Neuronal stem cell (in vitro differentiated cells): ENCODE results near the gene PADI6.

Source experiments
- DNase-seq: peaks from one replicate; pipeline ENCODE4 v3.0.0-alpha.2; 2013; ENCODE audit warnings: low spot score
- H2AFZ ChIP-seq: one replicate; pipeline ENCODE4 v1.6.1; 2013; ENCODE audit warnings: mild to moderate bottlenecking, low read length, inconsistent platforms
- H2AK5ac ChIP-seq: 2 replicates; pipeline ENCODE4 v1.6.1; 2013; ENCODE audit warnings: low read depth, mild to moderate bottlenecking, inconsistent platforms, low read length, moderate library complexity, mixed read lengths
- H2BK120ac ChIP-seq: 2 replicates; pipeline ENCODE4 v1.6.1; 2013; ENCODE audit warnings: low read depth, mild to moderate bottlenecking, inconsistent platforms, low read length, moderate library complexity, mixed read lengths
- H2BK12ac ChIP-seq: one replicate; pipeline ENCODE4 v1.6.1; 2013; ENCODE audit warnings: low read length, inconsistent platforms
- H2BK15ac ChIP-seq: 2 replicates; pipeline ENCODE4 v1.6.1; 2013; ENCODE audit warnings: mild to moderate bottlenecking, low read length, inconsistent platforms, mixed read lengths
- H2BK5ac ChIP-seq: one replicate; pipeline ENCODE4 v1.6.1; 2013; ENCODE audit warnings: inconsistent platforms, mild to moderate bottlenecking, low read length, moderate library complexity
- H3K14ac ChIP-seq: one replicate; pipeline ENCODE4 v1.6.1; 2013; ENCODE audit warnings: low read length, inconsistent platforms
- H3K18ac ChIP-seq: 2 replicates; pipeline ENCODE4 v1.6.1; 2013; ENCODE audit warnings: low read length, inconsistent platforms
- H3K23ac ChIP-seq: 2 replicates; pipeline ENCODE4 v1.6.1; 2013; ENCODE audit warnings: low read depth, mild to moderate bottlenecking, mixed read lengths, low read length, inconsistent platforms; ENCODE audit not compliant: poor library complexity
- H3K27ac ChIP-seq: replicated peaks from 3 replicates; pipeline ENCODE4 v1.5.1; 2013; ENCODE audit warnings: low read length, inconsistent platforms
- H3K27me3 ChIP-seq, 3 experiments: 2 replicates each; pipeline ENCODE4 v1.6.1; 2013; ENCODE audit warnings: low read length in 3 of 3, mild to moderate bottlenecking in 2 of 3, inconsistent platforms in 1 of 3, low read depth in 1 of 3, mixed read lengths in 1 of 3, moderate library complexity in 1 of 3; ENCODE audit not compliant: control insufficient read depth in 3 of 3, insufficient read depth in 3 of 3
- H3K36me3 ChIP-seq, 2 donors: replicated peaks in 1 of 2; 2 replicates each; pipeline ENCODE4 v1.6.1; 2013; ENCODE audit warnings: low read length in 2 of 2; ENCODE audit not compliant: control insufficient read depth in 2 of 2, insufficient read depth in 2 of 2
- H3K4ac ChIP-seq: 2 replicates; pipeline ENCODE4 v1.6.1; 2013; ENCODE audit warnings: inconsistent platforms, mild to moderate bottlenecking, low read length, moderate library complexity
- H3K4me1 ChIP-seq, 2 donors: 1 replicate in 1 of 2; 2 replicates in 1 of 2; pipeline ENCODE4 v1.6.1; 2013; ENCODE audit warnings: low read length in 2 of 2, low read depth in 1 of 2; ENCODE audit not compliant: control insufficient read depth in 2 of 2, insufficient read depth in 1 of 2
- H3K4me2 ChIP-seq: one replicate; pipeline ENCODE4 v1.6.1; 2013; ENCODE audit warnings: mild to moderate bottlenecking, low read length, inconsistent platforms; ENCODE audit not compliant: insufficient read depth, poor library complexity, severe bottlenecking
- H3K4me3 ChIP-seq, 2 donors: 2 replicates each; pipeline ENCODE4 v1.5.1; 2013; ENCODE audit warnings: low read length in 2 of 2, mild to moderate bottlenecking in 2 of 2, inconsistent platforms in 1 of 2, moderate library complexity in 1 of 2
- H3K79me1 ChIP-seq: one replicate; pipeline ENCODE4 v1.6.1; 2013; ENCODE audit warnings: low read depth, mild to moderate bottlenecking, inconsistent platforms, low read length, moderate library complexity
- H3K9ac ChIP-seq: one replicate; pipeline ENCODE4 v1.6.1; 2013; ENCODE audit warnings: mild to moderate bottlenecking, low read depth, low read length, inconsistent platforms; ENCODE audit not compliant: poor library complexity
- H3K9me3 ChIP-seq, 2 donors: replicated peaks in 1 of 2; 2 replicates each; pipeline versions ENCODE3 to v1.6.1; 2013; ENCODE audit warnings: low read length in 2 of 2, mild to moderate bottlenecking in 2 of 2, inconsistent platforms in 1 of 2, low read depth in 1 of 2, mixed read lengths in 1 of 2, moderate library complexity in 1 of 2; ENCODE audit not compliant: control insufficient read depth in 2 of 2, insufficient read depth in 1 of 2
- H4K8ac ChIP-seq: one replicate; pipeline ENCODE4 v1.6.1; 2013; ENCODE audit warnings: low read depth, mild to moderate bottlenecking, inconsistent platforms, low read length, moderate library complexity
- H4K91ac ChIP-seq: one replicate; pipeline ENCODE4 v1.6.1; 2013; ENCODE audit warnings: low read length, low read depth, mild to moderate bottlenecking, inconsistent platforms; ENCODE audit not compliant: poor library complexity
- WGBS, 2 donors: extraction: QIAGEN DNeasy Blood & Tissue Kit; methylation state at CpG; one replicate each; pipeline ENCODE4 v1.1.7; 2013; ENCODE audit warnings: missing lambda C conversion rate in 2 of 2, mixed read lengths in 1 of 2; ENCODE audit not compliant: insufficient read length in 2 of 2, insufficient replicate concordance in 1 of 2; ENCODE audit errors: extremely low coverage in 2 of 2; 5-methylcytosine and 5-hydroxymethylcytosine counted together

PADI6 gene

DNA sequence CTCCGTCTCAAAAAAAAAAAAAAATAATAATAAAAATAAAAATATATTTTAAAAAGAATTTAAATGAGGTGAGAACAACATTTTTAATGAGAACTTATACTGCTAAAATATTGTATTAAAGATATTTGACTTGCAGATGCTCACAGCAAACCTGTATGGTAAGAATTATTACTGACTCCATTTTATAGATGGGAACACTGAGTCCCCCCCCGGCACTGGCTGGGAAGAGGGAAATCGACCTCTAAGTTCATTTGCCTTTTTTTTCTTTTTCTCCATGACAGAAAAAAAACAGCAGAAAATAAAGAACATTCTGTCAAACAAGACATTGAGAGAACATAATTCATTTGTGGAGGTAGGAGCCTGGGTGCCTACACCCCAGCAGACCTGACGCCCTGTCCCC, 13.4 kb upstream of the PADI6 start:
- no peak overlapping the region for H4K8ac ChIP-seq
- H3K79me1 ChIP-seq = no peaks in the 10 kb centered on the region
- H3K4me1 ChIP-seq = peaks cover 0 to 1% of the 10 kb centered on the region in 2 donors
- H2BK5ac ChIP-seq = no peak overlapping the region
- no peak overlapping the region for H3K14ac ChIP-seq
- H3K27ac ChIP-seq = no peak overlapping the region
- no CpG with 5 or more reads among the region's 4 CpGs for WGBS, 2 donors
- H3K23ac ChIP-seq = no peak overlapping the region
- DNase-seq = no peak
- H3K9ac ChIP-seq = no peak overlapping the region
- H3K18ac ChIP-seq = no peak overlapping the region
- H2AK5ac ChIP-seq = no peak overlapping the region
- no peak overlapping the region for H2BK15ac ChIP-seq
- H3K4me3 ChIP-seq = no peak overlapping the region
- H2BK120ac ChIP-seq = no peak overlapping the region
- H3K9me3 ChIP-seq = no peaks in the 10 kb centered on the region
- H3K4ac ChIP-seq = no peak overlapping the region
- no peak overlapping the region for H2BK12ac ChIP-seq
- no peak overlapping the region for H3K4me2 ChIP-seq
- no peak overlapping the region for H2AFZ ChIP-seq
- H3K36me3 ChIP-seq = no peaks in the 10 kb centered on the region
- peaks cover 0 to 17% (median 0%) of the 10 kb centered on the region in 3 experiments for H3K27me3 ChIP-seq
- no peak overlapping the region for H4K91ac ChIP-seq

DNA sequence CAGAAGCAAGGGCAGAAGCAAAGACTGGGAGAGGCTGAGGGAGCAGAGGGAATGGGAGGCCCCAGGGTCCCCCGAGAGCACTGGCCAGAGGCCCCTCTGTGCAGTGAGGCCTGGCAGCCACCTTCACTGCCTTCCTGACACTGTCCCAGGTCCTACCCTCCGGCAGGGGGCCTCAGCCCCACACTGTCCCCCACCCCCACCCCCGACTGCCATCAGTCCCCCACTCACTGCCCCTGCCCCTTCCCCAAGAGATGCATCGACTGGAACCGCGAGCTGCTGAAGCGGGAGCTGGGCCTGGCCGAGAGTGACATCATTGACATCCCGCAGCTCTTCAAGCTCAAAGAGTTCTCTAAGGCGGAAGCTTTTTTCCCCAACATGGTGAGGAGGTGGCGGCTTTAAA, 13.0 kb upstream of the PADI6 start:
- WGBS, 2 donors = no CpG with 5 or more reads among the region's 11 CpGs
- Histone ChIP-seq H3K4me1 (peaks cover 0 to 1% of the 10 kb centered on the region in 2 donors), H4K91ac (no peak overlapping the region), H3K4ac (no peak overlapping the region), H2BK5ac (no peak overlapping the region), H3K14ac (no peak overlapping the region), H3K18ac (no peak overlapping the region), H2AK5ac (no peak overlapping the region), H3K4me3 (no peak overlapping the region), H4K8ac (no peak overlapping the region), H3K4me2 (no peak overlapping the region), H2AFZ (peak overlapping the region; percentile 8), H2BK120ac (no peak overlapping the region), H3K23ac (no peak overlapping the region), H2BK12ac (no peak overlapping the region), H3K9ac (no peak overlapping the region), H3K36me3 (no peaks in the 10 kb centered on the region), H3K9me3 (no peaks in the 10 kb centered on the region), H3K27me3 (peaks cover 0 to 17% (median 0%) of the 10 kb centered on the region in 3 experiments), H3K79me1 (no peaks in the 10 kb centered on the region), H2BK15ac (no peak overlapping the region), H3K27ac (no peak overlapping the region)
- no peak for DNase-seq

DNA sequence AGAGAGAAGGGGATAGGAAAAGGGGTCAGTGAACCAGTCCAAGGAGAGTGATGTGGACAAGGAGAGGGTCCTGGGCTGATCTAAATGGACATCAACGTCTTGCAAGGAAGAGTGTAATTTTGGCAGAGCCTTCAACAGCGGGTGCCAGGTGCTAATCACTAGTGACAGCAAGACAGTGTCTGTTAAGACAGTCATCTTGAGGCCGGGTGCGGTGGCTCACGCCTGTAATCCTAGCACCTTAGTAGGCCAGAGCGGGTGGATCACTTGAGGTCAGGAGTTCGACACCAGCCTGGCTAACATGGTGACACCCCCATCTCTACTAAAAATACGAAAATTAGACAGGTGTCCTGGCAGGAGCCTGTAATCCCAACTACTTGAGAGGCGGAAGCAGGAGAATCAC, 12.2 kb upstream of the PADI6 start:
- no peak overlapping the region for H2BK12ac ChIP-seq
- H3K27ac ChIP-seq = no peak overlapping the region
- H3K9me3 ChIP-seq = peaks cover 0 to 4% of the 10 kb centered on the region in 2 donors
- no peak overlapping the region for H4K91ac ChIP-seq
- DNase-seq = no peak
- no peaks in the 10 kb centered on the region for H3K36me3 ChIP-seq
- H2BK15ac ChIP-seq = no peak overlapping the region
- no peak overlapping the region for H3K23ac ChIP-seq
- H3K4ac ChIP-seq = no peak overlapping the region
- no peak overlapping the region for H3K4me2 ChIP-seq
- H3K9ac ChIP-seq = no peak overlapping the region
- no peak overlapping the region for H3K14ac ChIP-seq
- H2BK120ac ChIP-seq = no peak overlapping the region
- peaks cover 0 to 10% (median 0%) of the 10 kb centered on the region in 3 experiments for H3K27me3 ChIP-seq
- peaks cover 0 to 1% of the 10 kb centered on the region in 2 donors for H3K4me1 ChIP-seq
- H3K18ac ChIP-seq = no peak overlapping the region
- H4K8ac ChIP-seq = no peak overlapping the region
- no peak overlapping the region for H2AFZ ChIP-seq
- no peak overlapping the region for H2BK5ac ChIP-seq
- no peak overlapping the region for H2AK5ac ChIP-seq
- WGBS, 2 donors = no CpG with 5 or more reads among the region's 9 CpGs
- no peak overlapping the region for H3K4me3 ChIP-seq
- H3K79me1 ChIP-seq = no peaks in the 10 kb centered on the region

DNA sequence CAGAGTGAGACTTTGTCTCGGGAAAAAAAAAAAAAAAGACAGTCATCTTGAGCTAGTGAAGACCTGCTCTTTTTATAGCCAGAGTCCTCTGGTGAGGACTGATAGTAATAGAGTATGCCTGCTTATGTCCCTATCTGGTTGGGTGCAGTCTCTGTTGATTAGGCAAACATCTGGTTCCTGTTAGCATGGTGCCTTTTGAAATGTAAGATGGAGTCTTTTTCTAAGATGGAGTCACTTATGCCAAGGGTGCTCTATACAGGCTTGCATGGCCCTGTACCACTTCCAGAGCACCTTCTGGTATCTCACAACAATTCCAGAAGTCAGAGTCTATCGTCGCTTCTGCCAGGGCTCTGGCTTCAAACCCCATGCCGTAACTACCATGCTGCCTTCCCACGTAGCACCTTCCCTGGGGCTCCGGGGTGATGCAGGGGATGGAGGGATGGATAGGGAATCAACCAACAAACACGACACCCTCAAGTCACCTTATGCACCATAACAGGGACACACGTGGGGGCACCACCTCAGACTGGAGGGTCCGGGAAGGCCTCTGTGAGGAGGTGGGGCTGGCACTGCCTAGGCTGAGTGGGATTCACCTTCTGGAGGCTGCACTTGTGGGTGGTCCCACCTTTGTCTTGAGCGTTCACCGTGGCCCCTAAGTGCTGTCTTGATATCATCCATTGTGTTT, 11.6 kb upstream of the PADI6 start:
- Histone ChIP-seq H2AK5ac (peak overlapping the region; percentile 37), H3K9me3 (peaks cover 0 to 4% of the 10 kb centered on the region in 2 donors), H3K4me2 (no peak overlapping the region), H3K4ac (no peak overlapping the region), H4K91ac (no peak overlapping the region), H3K9ac (no peak overlapping the region), H4K8ac (no peak overlapping the region), H2AFZ (no peak overlapping the region), H2BK15ac (peak overlapping the region; percentile 13), H3K27ac (no peak overlapping the region), H2BK12ac (no peak overlapping the region), H3K4me1 (peaks cover 0 to 1% of the 10 kb centered on the region in 2 donors), H2BK5ac (no peak overlapping the region), H3K18ac (peak overlapping the region; percentile 29), H3K4me3 (peak overlapping the region in 1 of 2 donors; percentile 22), H3K23ac (no peak overlapping the region), H3K79me1 (no peaks in the 10 kb centered on the region), H3K27me3 (peaks cover 0 to 8% (median 0%) of the 10 kb centered on the region in 3 experiments), H2BK120ac (no peak overlapping the region), H3K14ac (peak overlapping the region; percentile 87), H3K36me3 (no peaks in the 10 kb centered on the region)
- WGBS, 2 donors = no CpG with 5 or more reads among the region's 11 CpGs
- no peak for DNase-seq
